CD4-positive, alpha-beta T cell treated with Interleukin-17A for 4 hours (primary cell): ENCODE measurements around the gene PNMA8A.
"Not testable (repeated sequence)": the region's sequence is repeated elsewhere in the genome, so short reads cannot be mapped to it uniquely, and the experiment has no call there.

Experiments used
- DNase-seq: peaks from one replicate; pipeline ENCODE4 v3.0.0-alpha.2; 2020; ENCODE audit warnings: mixed read lengths

The PNMA8A gene

GRCh38 chr19:46471116-46471733 is at the start of gene PNMA8A:
TSS of gene PNMA8A (minus strand) at chr19:46471563. CDS start at chr19:46471035, 528 bp downstream.
- peak; percentile 22 for DNase-seq

DNA sequence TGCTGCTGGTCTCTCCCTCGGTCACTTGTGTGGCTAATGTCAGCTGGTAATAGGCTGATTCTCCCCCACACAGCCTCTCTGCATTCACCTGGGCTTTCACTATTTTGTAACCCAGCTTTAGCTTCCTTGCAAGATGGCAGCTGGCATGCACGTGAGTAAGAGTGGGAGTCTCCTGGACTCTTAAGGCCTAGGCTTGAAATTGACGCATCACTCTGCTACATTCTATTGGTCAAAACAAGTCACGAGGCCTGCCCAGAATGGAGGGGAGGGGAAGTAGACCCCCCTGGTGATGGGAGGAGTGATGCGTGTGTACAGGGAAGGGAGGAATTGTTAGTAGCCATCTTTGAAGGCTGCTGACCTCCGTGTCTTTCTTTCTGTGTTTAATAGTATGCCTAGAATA is 49.3 kb upstream of the PNMA8A start:
- DNase-seq = no peak

DNA sequence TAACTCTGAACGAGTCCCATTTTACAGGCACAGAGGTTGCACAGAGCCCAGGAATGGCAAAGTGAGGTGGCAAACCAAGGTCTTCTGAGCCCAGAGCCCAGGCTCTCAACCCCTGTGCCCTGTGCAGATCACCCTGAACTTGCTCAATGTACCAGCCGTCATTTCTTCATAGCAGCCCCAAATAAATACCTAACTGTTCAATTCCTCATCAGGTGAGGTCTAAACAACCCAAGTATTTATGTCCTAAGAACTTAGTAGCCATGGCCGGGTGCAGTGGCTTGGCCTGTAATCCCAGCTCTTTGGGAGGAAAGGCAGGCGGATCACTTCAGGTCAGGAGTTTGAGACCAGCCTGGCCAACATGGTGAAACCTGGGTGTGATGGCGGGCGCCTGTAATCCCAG is 46.1 kb upstream of the PNMA8A start:
- DNase-seq = no peak

GRCh38 chr19:46515879-46516350 is 44.6 kb upstream of the PNMA8A start:
- DNase-seq = peak; percentile 57

- DNase-seq = no peak
Observed at GRCh38 chr19:46515290-46515609, 43.9 kb upstream of the PNMA8A start.

GRCh38 chr19:46514589-46515289 is 43.4 kb upstream of the PNMA8A start:
- no peak for DNase-seq

DNA sequence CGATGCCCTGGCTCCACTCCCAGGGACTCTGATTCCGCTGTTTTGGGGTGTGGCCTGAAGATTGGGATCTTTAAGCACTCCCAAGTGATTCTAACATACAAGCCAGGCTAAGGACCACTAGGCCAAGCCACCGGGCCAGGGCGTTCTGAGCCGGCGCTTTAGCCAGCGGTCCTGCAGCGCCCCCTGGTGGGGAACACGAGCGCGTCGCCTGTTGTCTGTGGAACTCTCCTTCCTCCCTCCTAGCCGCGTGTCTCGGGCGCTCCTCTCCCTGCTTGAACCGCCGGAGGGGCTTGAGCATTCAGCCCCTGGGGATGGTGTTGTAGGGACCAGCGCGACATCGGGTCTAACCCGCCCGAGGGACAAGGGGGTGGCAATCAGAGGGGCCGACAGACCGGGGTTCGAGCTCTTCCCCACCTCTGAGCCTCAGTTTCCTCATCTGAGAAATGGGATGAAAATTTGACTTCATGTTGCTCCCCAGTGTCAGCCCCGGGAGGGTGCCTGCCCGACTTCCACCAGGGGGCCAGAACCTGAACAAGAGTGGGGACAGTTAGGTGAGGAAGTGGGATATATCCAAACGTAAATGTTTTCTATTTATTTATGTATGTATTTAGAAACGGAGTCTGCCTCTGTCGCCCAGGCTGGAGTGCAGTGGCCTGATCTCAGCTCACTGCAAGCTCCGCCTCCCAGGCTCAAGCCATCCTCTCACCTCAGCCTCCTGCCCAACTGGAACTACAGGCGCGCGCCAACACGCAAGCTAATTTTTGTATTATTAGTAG is 42.3 kb upstream of the PNMA8A start:
- DNase-seq = peak; percentile 92

DNA sequence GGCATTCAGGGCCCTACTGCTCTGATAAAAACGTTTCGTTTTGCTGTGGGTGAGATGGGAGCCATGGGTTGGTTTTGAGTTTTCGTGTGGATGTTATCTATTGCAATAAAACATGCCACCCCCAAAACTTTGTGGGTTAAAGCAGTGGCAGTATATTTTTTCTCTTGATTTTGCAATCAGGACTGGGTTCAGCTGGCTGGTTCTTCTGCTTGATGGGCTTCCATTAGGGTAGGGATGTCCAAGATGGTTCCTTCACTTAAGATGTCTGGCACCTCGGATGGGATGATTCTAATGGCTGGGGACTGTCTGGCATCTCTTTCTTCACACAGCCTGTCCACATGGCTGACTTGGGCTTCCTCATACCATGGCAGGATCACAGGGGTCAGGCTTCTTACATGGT is 39.9 kb upstream of the PNMA8A start:
- DNase-seq = no peak

DNA sequence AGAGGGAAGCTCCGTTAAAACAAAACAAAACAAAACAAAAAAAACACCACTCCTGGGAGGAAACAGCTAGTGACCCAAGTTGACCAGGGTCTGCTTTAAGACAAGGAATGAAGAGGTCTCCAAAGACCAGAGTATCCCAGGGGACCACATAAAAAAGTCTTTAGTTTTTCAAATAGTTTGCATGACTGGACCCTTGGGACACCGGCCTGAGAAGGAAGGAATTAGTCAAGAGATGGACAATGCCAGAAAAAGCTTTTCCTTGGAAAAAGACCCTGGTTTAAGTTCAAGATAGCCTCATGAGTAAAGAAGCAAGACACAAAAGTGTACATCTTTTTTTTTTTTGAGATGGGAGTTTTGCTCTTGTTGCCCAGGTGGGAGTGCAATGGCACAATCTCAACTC is 36.8 kb upstream of the PNMA8A start:
- no peak for DNase-seq

DNA sequence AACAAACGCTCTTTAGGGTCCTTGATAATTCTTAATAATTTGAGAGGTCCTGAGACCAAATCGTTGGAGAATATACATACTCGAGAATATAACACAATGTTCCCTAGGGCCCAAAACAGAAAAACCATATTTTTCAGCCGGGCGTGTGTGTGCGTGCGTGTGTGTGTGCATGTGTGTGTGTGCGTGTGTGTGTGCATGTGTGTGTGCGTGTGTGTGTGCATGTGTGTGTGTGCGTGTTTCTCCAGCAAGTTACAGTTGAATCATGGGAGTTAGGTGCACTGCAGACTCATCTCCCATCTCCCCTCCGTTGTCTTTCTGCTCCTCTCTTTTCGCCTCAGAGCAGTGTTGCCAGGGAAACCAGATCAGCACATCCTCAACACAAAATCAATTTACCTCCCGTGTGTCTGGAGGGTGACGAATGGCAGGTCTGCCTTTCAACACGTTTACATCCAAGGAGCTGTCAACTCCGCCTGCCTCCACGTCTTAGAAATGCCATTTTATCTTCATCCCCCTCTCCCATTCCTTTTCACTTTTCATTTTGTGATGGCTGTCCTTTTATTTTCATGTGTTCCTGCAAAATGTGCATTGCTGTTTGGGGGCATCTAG is 32.6 kb upstream of the PNMA8A start:
- no peak for DNase-seq

DNA sequence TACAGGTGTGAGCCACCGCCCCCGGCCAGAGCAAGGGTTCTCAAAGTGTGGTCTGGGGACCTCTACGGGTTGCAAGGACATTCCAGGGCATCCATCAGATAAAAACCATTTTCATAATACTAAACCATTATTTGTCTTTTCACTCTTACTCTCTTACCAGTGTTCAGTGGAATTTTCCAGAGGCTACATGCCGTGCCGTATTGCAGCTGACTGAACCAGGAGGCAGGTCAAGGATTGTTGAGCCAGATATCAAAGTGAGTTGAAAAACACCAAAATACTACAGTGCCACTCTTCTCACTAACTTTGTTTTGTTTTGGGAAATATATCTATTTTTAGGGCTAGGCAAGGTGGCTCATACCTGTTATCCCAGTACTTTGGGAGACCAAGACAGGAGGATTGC is 31.5 kb upstream of the PNMA8A start:
- DNase-seq = no peak

DNA sequence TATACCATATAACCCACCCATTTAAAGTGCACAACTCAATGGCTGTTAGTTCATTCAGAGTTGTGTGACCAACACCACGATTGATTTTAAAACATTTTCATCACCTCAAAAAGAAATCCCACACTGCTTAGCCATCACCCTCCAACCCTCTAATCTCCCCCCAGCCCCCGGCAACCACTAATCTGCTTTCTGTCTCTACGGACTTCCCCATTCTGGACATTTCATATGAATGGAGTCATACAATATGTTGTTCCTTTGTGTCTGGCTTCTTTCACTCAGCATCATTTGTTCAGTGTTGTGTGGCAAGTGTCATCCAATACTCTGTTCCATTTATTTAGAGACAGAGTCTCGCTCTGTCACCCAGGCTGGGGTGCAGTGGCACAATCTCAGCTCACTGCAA is 28.3 kb upstream of the PNMA8A start:
- no peak for DNase-seq

- no peak for DNase-seq
Observed at GRCh38 chr19:46497773-46498172, 26.4 kb upstream of the PNMA8A start.

DNA sequence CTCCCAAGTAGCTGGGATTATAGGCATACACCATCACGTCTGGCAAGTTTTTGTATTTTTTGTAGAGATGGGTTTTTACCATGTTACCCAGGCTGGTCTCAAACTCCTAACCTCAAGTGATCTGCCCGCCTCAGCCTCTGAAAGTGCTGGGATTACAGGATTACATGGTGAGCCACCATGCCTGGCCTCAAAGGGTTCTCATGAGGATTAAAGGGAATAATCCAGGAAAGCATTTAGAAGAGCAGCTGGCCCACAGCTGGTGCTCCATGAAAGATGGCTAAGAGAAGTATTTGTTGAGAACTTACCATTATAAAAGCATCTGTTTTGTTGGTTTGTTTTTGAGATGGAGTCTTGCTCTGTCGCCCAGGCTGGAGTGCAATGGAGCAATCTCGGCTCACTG is 25.5 kb upstream of the PNMA8A start:
- not testable (repeated sequence) for DNase-seq

DNA sequence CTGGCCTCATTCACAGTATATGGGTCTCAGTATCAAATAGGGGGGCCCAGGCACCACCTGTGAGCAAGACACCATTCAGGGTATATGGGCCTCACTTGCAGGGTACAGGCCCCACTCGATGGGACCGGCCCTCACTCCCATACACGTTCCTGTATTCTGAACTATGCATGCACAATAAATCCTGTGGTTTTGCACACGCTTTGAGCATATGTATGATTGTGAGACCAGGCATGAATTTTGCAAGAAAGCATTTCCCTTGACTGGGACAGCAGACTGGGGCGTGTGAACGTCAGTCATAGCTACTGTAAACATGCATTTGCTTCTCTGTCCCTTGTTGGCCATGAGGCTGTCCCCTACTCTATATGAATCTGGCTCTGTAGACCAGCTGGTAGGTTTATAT is 24.9 kb upstream of the PNMA8A start:
- no peak for DNase-seq

DNA sequence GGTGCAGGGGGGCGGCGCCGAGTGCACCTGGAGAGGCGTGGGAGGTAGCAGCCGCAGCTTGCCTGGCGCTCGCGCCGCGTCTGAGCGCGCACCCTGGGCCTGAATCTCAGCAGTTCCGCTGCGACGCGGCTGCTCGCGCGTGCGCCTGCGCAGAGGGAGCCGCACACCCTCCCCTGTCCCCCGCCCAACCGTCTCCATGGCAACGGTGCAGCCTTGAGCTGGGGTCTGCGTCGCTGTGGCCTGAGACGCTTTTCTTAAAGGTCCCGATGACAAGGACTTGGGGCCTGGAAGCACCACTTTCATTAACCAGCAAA is 24.4 kb upstream of the PNMA8A start, which contains the start of gene PNMA8B:
Gene PNMA8B, minus strand, starts transcription at position 82 of the 314 bp plus-strand sequence. CDS start 402 bp downstream, outside the sequence.
- peak; percentile 68 for DNase-seq

DNA sequence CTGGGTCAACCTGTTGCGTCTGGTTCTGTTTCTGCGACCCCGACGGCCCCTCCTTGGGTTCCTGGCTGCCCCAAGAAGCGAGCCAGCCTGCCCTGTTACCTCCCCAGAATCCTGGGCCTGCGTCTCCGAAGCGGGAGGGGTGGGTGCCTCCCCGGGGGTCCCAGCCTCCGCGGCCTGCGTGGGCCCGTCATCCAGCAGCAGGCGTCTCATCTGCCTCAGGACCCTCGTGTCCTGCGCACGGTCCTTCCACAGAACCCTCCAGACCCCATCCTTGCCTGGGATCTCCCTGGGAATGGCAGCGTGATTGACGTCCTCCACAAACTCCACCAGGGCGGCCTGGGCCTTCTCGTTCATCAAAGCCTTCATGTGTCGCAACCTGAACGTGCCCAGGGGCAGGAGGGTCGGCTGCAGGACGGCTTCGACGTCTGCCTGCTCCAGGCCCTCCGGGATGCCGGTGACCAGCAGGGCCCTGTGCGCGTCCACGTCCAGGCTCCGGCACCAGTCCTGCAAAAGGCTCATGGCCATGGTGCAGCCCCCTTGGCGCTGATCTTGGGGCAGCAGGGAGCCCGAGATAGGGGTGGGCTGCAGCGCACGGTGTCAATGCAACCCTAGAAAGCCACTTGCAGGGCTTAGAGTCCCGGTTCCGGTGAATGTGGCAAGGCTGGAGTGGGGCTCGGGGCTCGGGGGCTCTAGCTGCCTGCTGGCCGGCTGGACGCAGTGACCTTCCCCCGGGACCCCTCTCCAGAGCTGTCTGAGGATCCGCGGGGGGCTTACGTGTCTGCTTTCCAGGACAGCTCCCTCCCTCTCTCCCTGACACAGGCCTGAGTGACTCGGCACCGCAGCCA is 23.8 kb upstream of the PNMA8A start:
- DNase-seq = no peak

GRCh38 chr19:46494146-46494940 is 23.0 kb upstream of the PNMA8A start:
- peak; percentile 24 for DNase-seq

DNA sequence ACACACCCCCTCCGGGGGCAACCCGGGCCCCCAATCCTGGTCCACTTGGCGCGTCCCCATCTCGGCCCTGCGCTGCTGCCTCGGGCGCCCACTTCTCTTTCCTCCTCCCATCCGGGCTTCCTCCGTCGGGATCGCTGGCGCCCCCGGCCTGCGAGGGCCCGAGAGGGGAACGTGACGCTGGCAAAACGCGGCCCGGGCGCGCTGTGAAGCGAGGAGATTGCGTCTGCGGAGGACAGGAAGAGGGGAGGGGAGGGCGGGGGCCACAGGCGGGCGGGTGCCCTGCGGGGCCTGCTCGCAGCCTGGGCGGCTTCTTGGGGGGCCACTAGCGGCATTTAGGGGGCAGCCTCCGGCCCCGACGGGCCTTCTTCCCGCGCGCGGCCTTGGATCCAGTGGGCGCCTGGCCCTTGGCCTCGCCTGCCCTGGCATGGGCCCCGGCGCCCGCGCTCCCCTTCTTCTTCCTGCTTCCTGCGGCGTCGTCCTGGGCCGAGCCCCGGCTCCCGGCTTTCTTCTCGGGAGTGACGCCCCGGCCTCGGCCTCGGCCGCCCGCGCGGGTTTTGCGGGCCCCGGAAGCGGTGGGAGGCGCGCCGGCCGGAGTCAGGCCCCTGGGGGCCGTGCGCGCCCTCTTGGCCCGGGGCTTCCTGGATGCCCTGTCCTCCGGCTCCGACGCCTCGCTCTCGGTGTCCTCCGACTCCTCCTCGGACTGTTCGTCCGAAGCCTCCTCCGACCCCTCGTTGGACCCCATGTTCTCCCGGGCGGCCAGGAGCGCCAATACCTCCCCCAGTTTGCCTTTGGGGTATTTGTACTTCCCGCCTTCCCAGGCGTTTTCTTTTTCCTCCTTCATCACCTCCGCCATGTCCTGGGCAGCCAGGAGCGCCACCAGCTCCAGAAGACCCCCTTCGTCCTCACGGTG is 22.1 kb upstream of the PNMA8A start:
- peak; percentile 73 for DNase-seq

- peak; percentile 37 for DNase-seq
Observed at GRCh38 chr19:46492841-46493235, 21.5 kb upstream of the PNMA8A start.
